HCT116 (cell line): ENCODE data around the gene ASAP2.

Source experiments
- CTCF ChIP-seq, 3 experiments: fragments of 200-600 bp in 1 of 3; sonication (generic) in 1 of 3; IDR thresholded peaks in 2 of 3; conservative IDR thresholded peaks in 1 of 3; 2 replicates each; pipeline ENCODE4 v1.5.1; 2012 to 2017; ENCODE audit warnings: low read depth in 2 of 3, low read length in 2 of 3, antibody characterized with exemption in 1 of 3, borderline replicate concordance in 1 of 3, control low read depth in 1 of 3, mild to moderate bottlenecking in 1 of 3, mixed read lengths in 1 of 3, mixed run types in 1 of 3, moderate library complexity in 1 of 3; ENCODE audit not compliant: insufficient read depth in 1 of 3
- POLR2A ChIP-seq: IDR thresholded peaks from 2 replicates; pipeline ENCODE4 v1.7.0; 2011; ENCODE audit warnings: borderline replicate concordance; ENCODE audit not compliant: insufficient read depth, insufficient read length; ENCODE audit errors: extremely low read depth
- POLR2AphosphoS5 ChIP-seq: IDR thresholded peaks from 2 replicates; pipeline ENCODE4 v1.6.1; 2011; ENCODE audit warnings: mild to moderate bottlenecking, low read depth, low read length, moderate library complexity

- TF ChIP-seq POLR2A (no peak), CTCF (IDR thresholded peaks at IDR 0.05 in 2 of 3, conservative IDR thresholded peaks at IDR 0.05 in 1 of 3; ENCODE audit: borderline replicate concordance in 1 of 3, insufficient read depth in 1 of 3, low read depth in 2 of 3, low read length in 2 of 3) (no peak), POLR2AphosphoS5 (no peak)
These were observed 234.9 kb downstream of the ASAP2 start for GRCh38 chr2:9441556-9441955.
